Natural killer cell (primary cell): ENCODE results near the gene FUBP3. TPM values are rescaled to one million over a fixed set of nuclear protein-coding genes. Genes with fewer than 3 reads are reported as not detected.

Experiments used
- ATAC-seq, 3 donors: fragments of 150-1000 bp in 2 of 3; fragments of 200-7000 bp in 1 of 3; cut with Tn5 transposase; 1 replicate in 1 of 3; 2 replicates in 2 of 3; pipeline ENCODE4 v1.10.0; 2021; ENCODE audit warnings: mild to moderate bottlenecking in 2 of 3, moderate library complexity in 2 of 3
- DNase-seq, 2 donors: peaks; one replicate each; pipeline versions ENCODE4 v3.0.0 to v3.0.0-alpha.2; 2013 to 2021; ENCODE audit warnings: mixed read lengths in 1 of 2
- H3K27ac ChIP-seq: one replicate; pipeline ENCODE4 v1.5.1; 2013; ENCODE audit warnings: mild to moderate bottlenecking, low read length
- H3K27me3 ChIP-seq: one replicate; pipeline ENCODE4 v1.6.1; 2013; ENCODE audit warnings: low read length; ENCODE audit not compliant: control insufficient read depth, insufficient read depth
- H3K36me3 ChIP-seq: one replicate; pipeline ENCODE4 v1.6.1; 2013; ENCODE audit warnings: low read length; ENCODE audit not compliant: control insufficient read depth, insufficient read depth
- H3K4me1 ChIP-seq: one replicate; pipeline ENCODE4 v1.6.1; 2013; ENCODE audit warnings: low read length; ENCODE audit not compliant: control insufficient read depth, insufficient read depth
- H3K4me3 ChIP-seq: one replicate; pipeline ENCODE4 v1.5.1; 2013; ENCODE audit warnings: low read length
- H3K9me3 ChIP-seq: one replicate; pipeline ENCODE4 v1.6.1; 2013; ENCODE audit warnings: low read length; ENCODE audit not compliant: control insufficient read depth, insufficient read depth
- H3K27ac Mint-ChIP-seq, 2 donors: one replicate each; pipeline ENCODE4 v1.8.0; 2022; ENCODE audit warnings: mild to moderate bottlenecking in 2 of 2, mixed read lengths in 2 of 2, moderate library complexity in 1 of 2
- H3K27me3 Mint-ChIP-seq, 2 donors: one replicate each; pipeline ENCODE4 v1.8.0; 2022; ENCODE audit warnings: low read depth in 2 of 2, mixed read lengths in 2 of 2
- H3K36me3 Mint-ChIP-seq: one replicate; pipeline ENCODE4 v1.8.0; 2022; ENCODE audit warnings: mixed read lengths
- H3K4me1 Mint-ChIP-seq, 2 donors: one replicate each; pipeline ENCODE4 v1.8.0; 2022; ENCODE audit warnings: mixed read lengths in 2 of 2
- H3K4me3 Mint-ChIP-seq: one replicate; pipeline ENCODE4 v1.8.0; 2022; ENCODE audit warnings: mild to moderate bottlenecking, moderate library complexity, mixed read lengths
- H3K9me3 Mint-ChIP-seq, 2 donors: one replicate each; pipeline ENCODE4 v1.8.0; 2022; ENCODE audit warnings: mixed read lengths in 2 of 2
- CTCF ChIP-seq: fragments of 200-600 bp; IDR thresholded peaks from one replicate; pipeline ENCODE4 v1.8.0; 2022; ENCODE audit warnings: antibody characterized with exemption
- whole genome bisulfite sequencing: methylation state at CpG from one replicate; pipeline ENCODE4 v1.1.7; 2013; ENCODE audit warnings: missing lambda C conversion rate; ENCODE audit not compliant: insufficient coverage; 5-methylcytosine and 5-hydroxymethylcytosine counted together
- intact Hi-C: fragments of 100-400 bp; cut with micrococcal nuclease; formaldehyde crosslinking; loops from one replicate; pipeline ENCODE4 v1.14.2; 2022
- total RNA-seq, 4 donors: library from RNA; stranded (reverse); fragments of 120-200 nt in 1 of 4; gene quantifications; one replicate each; pipeline versions ENCODE4 v1.2.3 to v1.2.4, GENCODE V29; 2013 to 2022

FUBP3 gene
- total RNA-seq, 3 donors from 2014 or later (not counting 1 experiment from before 2014, with no cell fraction given): 40.8 to 45.2 (median 41.3) TPM

GRCh38 chr9:130630506-130631330 lies 51.3 kb downstream of the FUBP3 start:
- Mint-ChIP-seq H3K27ac (no peak overlapping the region), H3K4me3 (no peak overlapping the region), H3K9me3 (no peaks in the 10 kb centered on the region), H3K4me1 (no peaks in the 10 kb centered on the region), H3K27me3 (no peaks in the 10 kb centered on the region), H3K36me3 (no peaks in the 10 kb centered on the region)
- H3K4me3 ChIP-seq: no peak overlapping the region
- H3K9me3 ChIP-seq: no peaks in the 10 kb centered on the region
- H3K36me3 ChIP-seq: peaks cover 82% of the 10 kb centered on the region
- H3K27me3 ChIP-seq: no peaks in the 10 kb centered on the region
- no peak for ATAC-seq
- no peak overlapping the region for H3K27ac ChIP-seq
- no peak for DNase-seq
- TF ChIP-seq CTCF: no peak
- WGBS: 98% methylated on average over 27 of the region's 27 CpGs
- H3K4me1 ChIP-seq: no peaks in the 10 kb centered on the region
- intact Hi-C loops: no loop called here

GRCh38 chr9:130631331-130632080 lies 52.1 kb downstream of the FUBP3 start:
- H3K27me3 Mint-ChIP-seq: no peaks in the 10 kb centered on the region
- DNase-seq (no peak), ATAC-seq (no peak)
- H3K27me3 ChIP-seq: no peaks in the 10 kb centered on the region
- H3K27ac ChIP-seq: no peak overlapping the region
- WGBS: 97% methylated on average over 22 of the region's 22 CpGs
- no peak overlapping the region for H3K4me3 ChIP-seq
- peaks cover 82% of the 10 kb centered on the region for H3K36me3 ChIP-seq
- H3K4me3 Mint-ChIP-seq: no peak overlapping the region
- H3K9me3 ChIP-seq: no peaks in the 10 kb centered on the region
- no peaks in the 10 kb centered on the region for H3K4me1 Mint-ChIP-seq
- no peaks in the 10 kb centered on the region for H3K9me3 Mint-ChIP-seq
- no peak for TF ChIP-seq CTCF
- intact Hi-C loops: no loop called here
- H3K4me1 ChIP-seq: no peaks in the 10 kb centered on the region
- H3K36me3 Mint-ChIP-seq: no peaks in the 10 kb centered on the region
- H3K27ac Mint-ChIP-seq: no peak overlapping the region

DNA sequence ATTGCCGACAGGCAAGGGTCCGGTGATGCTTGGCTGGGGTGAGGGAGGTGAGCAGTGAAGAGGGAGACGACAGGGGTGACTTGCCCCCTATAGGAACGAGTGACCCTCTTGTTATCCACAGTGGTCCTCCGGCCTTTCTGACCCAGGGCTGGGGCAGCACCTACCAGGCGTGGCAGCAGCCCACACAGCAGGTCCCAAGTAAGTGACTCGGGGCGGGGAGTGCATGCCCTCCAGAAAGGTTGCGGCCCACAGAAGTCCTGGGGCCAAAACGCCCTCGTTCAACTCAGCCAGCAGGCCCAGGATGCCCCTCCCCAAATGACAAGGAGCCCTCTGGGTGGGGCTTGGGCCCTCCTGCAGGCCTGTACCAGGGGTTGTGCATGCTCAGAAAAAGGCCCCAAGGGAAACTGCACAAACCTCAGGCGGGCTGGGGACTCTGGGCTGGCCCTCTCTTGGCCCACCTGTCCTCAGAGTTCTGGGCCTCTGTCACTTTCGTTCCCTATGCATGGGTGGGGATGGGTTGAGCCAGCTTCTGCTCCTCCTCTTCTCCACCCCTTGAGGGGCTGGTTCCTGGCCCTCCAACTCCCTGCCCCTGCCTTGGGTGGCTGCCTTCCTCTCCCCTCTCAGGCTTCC lies 52.8 kb downstream of the FUBP3 start:
- Mint-ChIP-seq H3K27me3 (no peaks in the 10 kb centered on the region), H3K4me3 (no peak overlapping the region), H3K9me3 (no peaks in the 10 kb centered on the region), H3K4me1 (no peaks in the 10 kb centered on the region), H3K27ac (no peak overlapping the region), H3K36me3 (no peaks in the 10 kb centered on the region)
- no peak for TF ChIP-seq CTCF
- Histone ChIP-seq H3K9me3 (no peaks in the 10 kb centered on the region), H3K36me3 (peaks cover 81% of the 10 kb centered on the region), H3K4me3 (no peak overlapping the region), H3K27ac (no peak overlapping the region), H3K27me3 (no peaks in the 10 kb centered on the region), H3K4me1 (no peaks in the 10 kb centered on the region)
- ATAC-seq (no peak), DNase-seq (no peak)
- intact Hi-C loops: no loop called here
- 97% methylated on average over 13 of the region's 13 CpGs for WGBS
